NAMALWA (cell line): ENCODE measurements around the gene CPD.

Experiments used
- DNase-seq: peaks from one replicate; pipeline ENCODE4 v3.0.0-alpha.2; 2015; ENCODE audit warnings: low spot score

The CPD gene

GRCh38 chr17:30354701-30355100, 24.0 kb upstream of the CPD start:
- no peak for DNase-seq

GRCh38 chr17:30357476-30357875, 21.3 kb upstream of the CPD start:
- no peak for DNase-seq

GRCh38 chr17:30358055-30358760, 20.5 kb upstream of the CPD start:
- DNase-seq: no peak

GRCh38 chr17:30360086-30360808, 18.5 kb upstream of the CPD start:
- DNase-seq: no peak

- no peak for DNase-seq
Observed at GRCh38 chr17:30361766-30362279, 16.9 kb upstream of the CPD start.

- peak; percentile 52 for DNase-seq
Observed at GRCh38 chr17:30363715-30364202, 15.0 kb upstream of the CPD start.

- no peak for DNase-seq
Observed at GRCh38 chr17:30366536-30366935, 12.2 kb upstream of the CPD start.

GRCh38 chr17:30368912-30369720, 9.6 kb upstream of the CPD start:
- DNase-seq: no peak

GRCh38 chr17:30369995-30370394, 8.7 kb upstream of the CPD start:
- no peak for DNase-seq

- DNase-seq: peak; percentile 17
Observed at GRCh38 chr17:30372755-30373154, 6.0 kb upstream of the CPD start.

GRCh38 chr17:30375661-30376060, 3.1 kb upstream of the CPD start:
- DNase-seq: no peak

- no peak for DNase-seq
Observed at GRCh38 chr17:30376621-30377452, 1.9 kb upstream of the CPD start.

GRCh38 chr17:30377574-30378240, 1.0 kb upstream of the CPD start:
- no peak for DNase-seq

- no peak for DNase-seq
Observed at GRCh38 chr17:30378241-30378824, 394 bp upstream of the CPD start.

- DNase-seq: no peak
Observed at GRCh38 chr17:30379303-30379902, 676 bp downstream of the CPD start.

- DNase-seq: peak; percentile 77
Observed at GRCh38 chr17:30379903-30380381, 1.2 kb downstream of the CPD start.

- no peak for DNase-seq
Observed at GRCh38 chr17:30380643-30381339, 2.1 kb downstream of the CPD start.

GRCh38 chr17:30381340-30381659, 2.6 kb downstream of the CPD start:
- no peak for DNase-seq

GRCh38 chr17:30382345-30382744, 3.6 kb downstream of the CPD start:
- no peak for DNase-seq
